HCT116 (cell line): ENCODE measurements around the gene SLC25A25. TPM values are rescaled to one million over a fixed set of nuclear protein-coding genes. Genes with fewer than 3 reads are reported as not detected.

Source experiments
- ATAC-seq: fragments of 200-7000 bp; cut with Tn5 transposase; 2 replicates; pipeline ENCODE4 v1.9.1; 2020; ENCODE audit warnings: mild to moderate bottlenecking, moderate library complexity
- BruUV-seq: library from RNA; stranded (reverse); fragments of 400-500 nt; replicated peaks from 2 replicates; lab custom pipeline; 2021; lab: Mats Ljungman, UMichigan
- CTCF ChIA-PET: fragments of 300-600 bp; sonication (Branson Sonifier 250); formaldehyde crosslinking; loops from one replicate; lab custom pipeline; 2021; ENCODE audit warnings: antibody characterized with exemption; lab: Charles Lee
- POLR2A ChIA-PET: fragments of 300-600, 350-600 bp; sonication (Branson Sonifier 250); formaldehyde crosslinking; loops from one replicate; lab custom pipeline; 2021; ENCODE audit warnings: antibody characterized with exemption; lab: Charles Lee
- RAD21 ChIA-PET, 2 experiments: fragments of 300-600 bp; sonication (Branson Sonifier 250); formaldehyde crosslinking; loops; one replicate each; lab custom pipeline; 2023; ENCODE audit warnings: low total read pairs in 2 of 2; ENCODE audit not compliant: uncharacterized antibody in 2 of 2, unreplicated experiment in 2 of 2, low non-redundant PET in 1 of 2; lab: Charles Lee
- DNase-seq: peaks from one replicate; pipeline ENCODE4 v3.0.0-alpha.2; 2010; ENCODE audit warnings: low read depth, low spot score
- H2AFZ ChIP-seq: fragments of 200-600 bp; shearing (Covaris generic), sonication (generic); 2 replicates; pipeline ENCODE4 v1.6.1; 2017; ENCODE audit warnings: low read depth, mixed run types, mixed read lengths, antibody characterized with exemption, low read length; ENCODE audit not compliant: poor library complexity, severe bottlenecking
- H3K27ac ChIP-seq: 2 replicates; pipeline ENCODE4 v1.5.1; 2012; ENCODE audit warnings: low read depth, low read length
- H3K27me3 ChIP-seq: fragments of 200-600 bp; sonication (generic); 2 replicates; pipeline ENCODE4 v1.6.1; 2016; ENCODE audit warnings: mixed run types, low read length, mixed read lengths; ENCODE audit not compliant: insufficient read depth
- H3K36me3 ChIP-seq, 2 experiments: fragments of 200-500 bp in 1 of 2; fragments of 200-600 bp in 1 of 2; sonication (Bioruptor generic) in 1 of 2; sonication (generic) in 1 of 2; 2 replicates each; pipeline versions ENCODE4 v1.5.1 to v1.6.1; 2014 to 2016; ENCODE audit warnings: low read length in 2 of 2, inconsistent platforms in 1 of 2, mixed read lengths in 1 of 2, mixed run types in 1 of 2; ENCODE audit not compliant: insufficient read depth in 2 of 2, control insufficient read depth in 1 of 2
- H3K4me1 ChIP-seq, 2 experiments: fragments of 200-600 bp in 1 of 2; sonication (generic) in 1 of 2; 2 replicates each; pipeline versions ENCODE4 v1.5.1 to v1.6.1; 2012 to 2017; ENCODE audit warnings: low read length in 2 of 2, inconsistent platforms in 1 of 2, mild to moderate bottlenecking in 1 of 2, mixed read lengths in 1 of 2, mixed run types in 1 of 2, moderate library complexity in 1 of 2; ENCODE audit not compliant: insufficient read depth in 2 of 2, control insufficient read depth in 1 of 2
- H3K4me2 ChIP-seq: fragments of 200-600 bp; sonication (generic); 2 replicates; pipeline ENCODE4 v1.6.1; 2017; ENCODE audit warnings: mixed run types, low read length, mixed read lengths
- H3K4me3 ChIP-seq, 2 experiments: fragments of 200-600 bp in 1 of 2; sonication (generic) in 1 of 2; replicated peaks in 1 of 2; 2 replicates each; pipeline ENCODE4 v1.5.1; 2011 to 2016; ENCODE audit warnings: low read length in 2 of 2, control low read depth in 1 of 2, low read depth in 1 of 2, mild to moderate bottlenecking in 1 of 2, mixed read lengths in 1 of 2, mixed run types in 1 of 2
- H3K79me2 ChIP-seq: fragments of 200-600 bp; sonication (generic); 2 replicates; pipeline ENCODE4 v1.6.1; 2017; ENCODE audit warnings: mild to moderate bottlenecking, mixed run types, low read length, moderate library complexity, mixed read lengths; ENCODE audit not compliant: insufficient read depth
- H3K9ac ChIP-seq: fragments of 200-600 bp; sonication (generic); 2 replicates; pipeline ENCODE4 v1.6.1; 2016; ENCODE audit warnings: low read length, mixed read lengths
- H3K9me2 ChIP-seq: fragments of 200-600 bp; sonication (generic), shearing (Covaris generic); 2 replicates; pipeline ENCODE4 v1.6.1; 2017; ENCODE audit warnings: mixed run types, mild to moderate bottlenecking, moderate library complexity; ENCODE audit not compliant: insufficient read depth
- H3K9me3 ChIP-seq, 2 experiments: fragments of 200-500 bp in 1 of 2; fragments of 200-600 bp in 1 of 2; sonication (Bioruptor generic) in 1 of 2; sonication (generic) in 1 of 2; 2 replicates each; pipeline ENCODE4 v1.6.1; 2014 to 2017; ENCODE audit warnings: low read length in 2 of 2, mixed read lengths in 2 of 2, inconsistent platforms in 1 of 2, low read depth in 1 of 2, mild to moderate bottlenecking in 1 of 2, mixed run types in 1 of 2, moderate library complexity in 1 of 2; ENCODE audit not compliant: control insufficient read depth in 1 of 2, insufficient read depth in 1 of 2
- H4K20me1 ChIP-seq: fragments of 200-600 bp; sonication (generic), shearing (Covaris generic); 2 replicates; pipeline ENCODE4 v1.6.1; 2017; ENCODE audit warnings: mixed run types, mild to moderate bottlenecking, moderate library complexity; ENCODE audit not compliant: insufficient read depth
- CEBPB ChIP-seq: IDR thresholded peaks from 2 replicates; pipeline ENCODE4 v1.6.1; 2012; ENCODE audit warnings: low read depth
- EGR1 ChIP-seq: IDR thresholded peaks from 2 replicates; pipeline ENCODE4 v1.6.1; 2012; ENCODE audit warnings: low read depth
- EZH2 ChIP-seq: fragments of 200-600 bp; sonication (generic); IDR thresholded peaks from 2 replicates; pipeline ENCODE4 v1.6.1; 2017; ENCODE audit warnings: antibody characterized with exemption, mixed run types
- FOSL1 ChIP-seq: IDR thresholded peaks from 2 replicates; pipeline ENCODE4 v1.6.1; 2012; ENCODE audit warnings: low read depth
- POLR2A ChIP-seq: IDR thresholded peaks from 2 replicates; pipeline ENCODE4 v1.7.0; 2011; ENCODE audit warnings: borderline replicate concordance; ENCODE audit not compliant: insufficient read depth, insufficient read length; ENCODE audit errors: extremely low read depth
- POLR2AphosphoS5 ChIP-seq: IDR thresholded peaks from 2 replicates; pipeline ENCODE4 v1.6.1; 2011; ENCODE audit warnings: mild to moderate bottlenecking, low read depth, low read length, moderate library complexity
- SIN3A ChIP-seq: IDR thresholded peaks from 2 replicates; pipeline ENCODE4 v1.6.1; 2012; ENCODE audit warnings: low read depth
- YY1 ChIP-seq: IDR thresholded peaks from 2 replicates; pipeline ENCODE4 v1.6.1; 2011; ENCODE audit warnings: low read length, low read depth, moderate library complexity, mild to moderate bottlenecking; ENCODE audit not compliant: insufficient replicate concordance; ENCODE audit errors: extremely low read depth
- ZFX ChIP-seq: fragments of 450-650 bp; IDR thresholded peaks from 2 replicates; pipeline ENCODE4 v1.6.1; 2017
- intact Hi-C: fragments of 100-400 bp; cut with micrococcal nuclease; formaldehyde crosslinking; loops from 2 replicates; pipeline ENCODE4 v1.10.0; 2022
- total RNA-seq: library from RNA; stranded (reverse); gene quantifications from one replicate; pipeline ENCODE4 v1.2.1, GENCODE V29; 2021; ENCODE audit not compliant: unreplicated experiment
- TF ChIP-seq, protein P1 (sequence below): IDR thresholded peaks from 2 replicates; pipeline ENCODE4 v1.6.1; 2012; ENCODE audit warnings: low read depth

SLC25A25 gene
- total RNA-seq, 1 experiment from 2014 or later: 15.3 TPM

DNA sequence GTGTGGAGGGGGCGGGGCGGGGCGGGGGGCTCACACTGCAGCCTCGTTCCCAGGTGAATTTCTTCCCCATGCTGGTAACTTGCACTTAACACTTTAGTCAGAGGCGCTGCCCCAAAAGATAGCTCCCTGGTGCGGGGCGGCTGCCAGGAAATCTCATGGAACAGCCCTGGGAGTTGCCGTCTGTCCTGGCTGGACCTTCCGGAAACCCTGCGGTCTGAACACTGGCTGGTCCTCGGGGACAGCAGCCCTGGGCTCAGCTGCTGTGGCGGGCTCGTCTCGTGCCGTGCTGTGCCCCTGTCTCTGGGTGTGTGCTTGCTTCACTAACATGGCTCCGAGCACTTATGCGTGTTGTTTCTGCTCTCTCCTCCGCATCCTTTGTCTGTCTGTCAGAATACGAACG, 33.7 kb downstream of the SLC25A25 start:
- DNase-seq: no peak
- ChIA-PET CTCF (no interaction called here), RAD21 (no interaction called here), POLR2A (no interaction called here)
- Histone ChIP-seq H3K27ac (no peak overlapping the region), H3K4me3 (no peak overlapping the region), H3K9me3 (no peaks in the 10 kb centered on the region), H2AFZ (no peak overlapping the region), H3K27me3 (no peaks in the 10 kb centered on the region), H3K4me2 (no peak overlapping the region), H3K36me3 (peaks cover 11 to 25% of the 10 kb centered on the region in 2 experiments), H3K4me1 (peaks cover 17 to 32% of the 10 kb centered on the region in 2 experiments), H3K79me2 (peaks cover 46% of the 10 kb centered on the region), H3K9ac (no peak overlapping the region), H3K9me2 (no peaks in the 10 kb centered on the region), H4K20me1 (no peaks in the 10 kb centered on the region; the same call in 1 of the 2 replicates)
- BruUV-seq: no TSS peak
- no peak for ATAC-seq
- intact Hi-C loops: no loop called here
- TF ChIP-seq POLR2A (no peak), ZFX (no peak), POLR2AphosphoS5 (no peak), FOSL1 (no peak), EGR1 (no peak), SIN3A (no peak), CEBPB (no peak), EZH2 (no peak), YY1 (no peak)
- TF ChIP-seq, protein P1, sequence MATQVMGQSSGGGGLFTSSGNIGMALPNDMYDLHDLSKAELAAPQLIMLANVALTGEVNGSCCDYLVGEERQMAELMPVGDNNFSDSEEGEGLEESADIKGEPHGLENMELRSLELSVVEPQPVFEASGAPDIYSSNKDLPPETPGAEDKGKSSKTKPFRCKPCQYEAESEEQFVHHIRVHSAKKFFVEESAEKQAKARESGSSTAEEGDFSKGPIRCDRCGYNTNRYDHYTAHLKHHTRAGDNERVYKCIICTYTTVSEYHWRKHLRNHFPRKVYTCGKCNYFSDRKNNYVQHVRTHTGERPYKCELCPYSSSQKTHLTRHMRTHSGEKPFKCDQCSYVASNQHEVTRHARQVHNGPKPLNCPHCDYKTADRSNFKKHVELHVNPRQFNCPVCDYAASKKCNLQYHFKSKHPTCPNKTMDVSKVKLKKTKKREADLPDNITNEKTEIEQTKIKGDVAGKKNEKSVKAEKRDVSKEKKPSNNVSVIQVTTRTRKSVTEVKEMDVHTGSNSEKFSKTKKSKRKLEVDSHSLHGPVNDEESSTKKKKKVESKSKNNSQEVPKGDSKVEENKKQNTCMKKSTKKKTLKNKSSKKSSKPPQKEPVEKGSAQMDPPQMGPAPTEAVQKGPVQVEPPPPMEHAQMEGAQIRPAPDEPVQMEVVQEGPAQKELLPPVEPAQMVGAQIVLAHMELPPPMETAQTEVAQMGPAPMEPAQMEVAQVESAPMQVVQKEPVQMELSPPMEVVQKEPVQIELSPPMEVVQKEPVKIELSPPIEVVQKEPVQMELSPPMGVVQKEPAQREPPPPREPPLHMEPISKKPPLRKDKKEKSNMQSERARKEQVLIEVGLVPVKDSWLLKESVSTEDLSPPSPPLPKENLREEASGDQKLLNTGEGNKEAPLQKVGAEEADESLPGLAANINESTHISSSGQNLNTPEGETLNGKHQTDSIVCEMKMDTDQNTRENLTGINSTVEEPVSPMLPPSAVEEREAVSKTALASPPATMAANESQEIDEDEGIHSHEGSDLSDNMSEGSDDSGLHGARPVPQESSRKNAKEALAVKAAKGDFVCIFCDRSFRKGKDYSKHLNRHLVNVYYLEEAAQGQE: no peak
